Endothelial cell of umbilical vein (primary cell): ENCODE measurements around the gene PITPNB. TPM values are rescaled to one million over a fixed set of nuclear protein-coding genes. Genes with fewer than 3 reads are reported as not detected.

Source experiments
- BruUV-seq: library from RNA; stranded (reverse); fragments of 400-500 nt; replicated peaks from 2 replicates; lab custom pipeline; 2021; lab: Mats Ljungman, UMichigan
- CTCF ChIA-PET: fragments of 300-600, 350-600 bp; sonication (Branson Sonifier 250); formaldehyde crosslinking; loops from one replicate; lab custom pipeline; 2021; ENCODE audit warnings: antibody characterized with exemption, inconsistent platforms; lab: Charles Lee
- POLR2A ChIA-PET: fragments of 300-600, 350-600 bp; sonication (Branson Sonifier 250); formaldehyde crosslinking; loops from one replicate; lab custom pipeline; 2021; ENCODE audit warnings: antibody characterized with exemption, inconsistent platforms; lab: Charles Lee
- DNase-seq: peaks from one replicate; pipeline ENCODE4 v3.0.0-alpha.2; 2011; ENCODE audit warnings: low read depth, low spot score
- FAIRE-seq: peaks from 2 replicates; lab custom pipeline; 2011; peaks lifted over from hg19 to GRCh38; lab: Jason Lieb, UNC
- H2AFZ ChIP-seq: 2 replicates; pipeline ENCODE4 v1.6.0; 2012; ENCODE audit warnings: low read depth, low read length, control low read depth, inconsistent platforms
- H3K27ac ChIP-seq: 2 replicates; pipeline ENCODE4 v1.5.1; 2011; ENCODE audit warnings: low read depth, mild to moderate bottlenecking, control low read depth, low read length, moderate library complexity; ENCODE audit not compliant: insufficient read depth
- H3K27me3 ChIP-seq, 2 experiments: 2 replicates each; pipeline versions ENCODE4 v1.6.0 to v1.6.1; 2011; ENCODE audit warnings: low read length in 2 of 2, mixed read lengths in 1 of 2; ENCODE audit not compliant: control insufficient read depth in 2 of 2, insufficient read depth in 2 of 2
- H3K36me3 ChIP-seq, 2 experiments: 2 replicates in 1 of 2; 3 replicates in 1 of 2; pipeline ENCODE4 v1.5.1; 2011; ENCODE audit warnings: low read length in 2 of 2, mild to moderate bottlenecking in 1 of 2, moderate library complexity in 1 of 2; ENCODE audit not compliant: control insufficient read depth in 2 of 2, insufficient read depth in 2 of 2; ENCODE audit errors: extremely low read depth in 1 of 2
- H3K4me1 ChIP-seq: 3 replicates; pipeline ENCODE4 v1.5.1; 2011; ENCODE audit warnings: mild to moderate bottlenecking, low read length; ENCODE audit not compliant: control insufficient read depth, insufficient read depth; ENCODE audit errors: extremely low read depth
- H3K4me2 ChIP-seq: 2 replicates; pipeline ENCODE4 v1.6.1; 2011; ENCODE audit warnings: low read length, control low read depth, mixed read lengths; ENCODE audit not compliant: insufficient read depth
- H3K4me3 ChIP-seq, 3 experiments: fragments of 200-600 bp in 1 of 3; sonication (generic), shearing (Covaris generic) in 1 of 3; replicated peaks in 1 of 3; 2 replicates each; pipeline ENCODE4 v1.5.1; 2011 to 2016; ENCODE audit warnings: control low read depth in 3 of 3, low read length in 3 of 3, mild to moderate bottlenecking in 2 of 3, inconsistent platforms in 1 of 3, low read depth in 1 of 3, moderate library complexity in 1 of 3; ENCODE audit not compliant: insufficient read depth in 1 of 3
- H3K79me2 ChIP-seq: 2 replicates; pipeline ENCODE4 v1.6.0; 2012; ENCODE audit warnings: low read length, inconsistent platforms; ENCODE audit not compliant: control insufficient read depth, insufficient read depth
- H3K9ac ChIP-seq: replicated peaks from 2 replicates; pipeline ENCODE3; 2011; ENCODE audit warnings: low read length, control low read depth; ENCODE audit not compliant: insufficient read depth; ENCODE audit errors: extremely low read depth
- H3K9me1 ChIP-seq: replicated peaks from 3 replicates; pipeline ENCODE4 v1.6.0; 2011; ENCODE audit warnings: mild to moderate bottlenecking, low read length; ENCODE audit not compliant: control insufficient read depth, insufficient read depth; ENCODE audit errors: extremely low read depth
- H3K9me3 ChIP-seq: replicated peaks from 2 replicates; pipeline ENCODE4 v1.5.1; 2012; ENCODE audit warnings: low read length, inconsistent platforms; ENCODE audit not compliant: control insufficient read depth, insufficient read depth
- H4K20me1 ChIP-seq: replicated peaks from 2 replicates; pipeline ENCODE3; 2011; ENCODE audit warnings: mild to moderate bottlenecking, low read length; ENCODE audit not compliant: control insufficient read depth, insufficient read depth; ENCODE audit errors: extremely low read depth
- EZH2 ChIP-seq: IDR thresholded peaks from 2 replicates; pipeline ENCODE4 v1.6.1; 2012; ENCODE audit warnings: borderline replicate concordance, low read depth, mild to moderate bottlenecking, moderate library complexity, low read length, inconsistent platforms; ENCODE audit not compliant: severe bottlenecking
- FOS ChIP-seq: IDR thresholded peaks from 2 replicates; pipeline ENCODE4 v1.6.1; 2011; ENCODE audit warnings: mild to moderate bottlenecking, low read length, moderate library complexity, borderline replicate concordance; ENCODE audit not compliant: insufficient read depth
- GATA2 ChIP-seq: IDR thresholded peaks from 2 replicates; pipeline ENCODE4 v1.7.0; 2011; ENCODE audit warnings: low read depth, mild to moderate bottlenecking, moderate library complexity, mixed read lengths, low read length; ENCODE audit not compliant: insufficient read length, insufficient read depth
- JUN ChIP-seq: IDR thresholded peaks from 2 replicates; pipeline ENCODE4 v1.6.1; 2011; ENCODE audit warnings: borderline replicate concordance, low read depth; ENCODE audit not compliant: insufficient read length, insufficient read depth
- MAX ChIP-seq: IDR thresholded peaks from 2 replicates; pipeline ENCODE4 v1.6.1; 2011; ENCODE audit not compliant: insufficient read depth, insufficient read length
- MYC ChIP-seq: IDR thresholded peaks from one replicate; pipeline ENCODE4 v1.6.1; 2011; ENCODE audit warnings: mild to moderate bottlenecking, low read depth, low read length
- POLR2A ChIP-seq: IDR thresholded peaks from 2 replicates; pipeline ENCODE4 v1.6.1; 2012; ENCODE audit warnings: low read depth, mild to moderate bottlenecking, control low read depth, low read length
- POLR2AphosphoS5 ChIP-seq: IDR thresholded peaks from 2 replicates; pipeline ENCODE4 v1.6.1; 2012; ENCODE audit warnings: low read depth, mild to moderate bottlenecking, control low read depth, low read length, moderate library complexity; ENCODE audit not compliant: insufficient read depth
- dilution Hi-C: fragments of 300-500 bp; cut with MboI; formaldehyde crosslinking; loops from one replicate; pipeline ENCODE4 v1.15.0; 2019; ENCODE audit warnings: low sequenced_read_pairs; ENCODE audit not compliant: extremely low pct_ligation_motif_present
- intact Hi-C: fragments of 100-400 bp; cut with micrococcal nuclease; formaldehyde crosslinking; loops from one replicate; pipeline ENCODE4 v1.10.0; 2022
- polyA plus RNA-seq, 4 experiments: library from polyadenylated mRNA; depleted of rRNA in 3 of 4; stranded (reverse) in 3 of 4; unstranded in 1 of 4; fragments of >200 nt; gene quantifications; 2 replicates each; pipeline versions ENCODE4 v1.2.1 to v1.2.3, GENCODE V29; 2011 to 2012; ENCODE audit warnings: missing spikeins in 1 of 4
- total RNA-seq: library from RNA; stranded (reverse); gene quantifications from 2 replicates; pipeline ENCODE4 v1.2.3, GENCODE V29; 2021
- TF ChIP-seq, protein P1 (sequence below), 2 donors: IDR thresholded peaks; 1 replicate in 1 of 2; 2 replicates in 1 of 2; pipeline ENCODE4 v1.5.1; 2011; ENCODE audit warnings: low read length in 2 of 2, mild to moderate bottlenecking in 2 of 2, moderate library complexity in 2 of 2, control low read depth in 1 of 2, inconsistent platforms in 1 of 2, low read depth in 1 of 2; ENCODE audit not compliant: insufficient read depth in 1 of 2; ENCODE audit errors: extremely low read depth in 1 of 2

PITPNB gene
- total and polyA plus RNA-seq, 2 donors (not counting 3 experiments of a cell fraction or from before 2014, with no cell fraction given): 29.7 to 108 TPM

DNA sequence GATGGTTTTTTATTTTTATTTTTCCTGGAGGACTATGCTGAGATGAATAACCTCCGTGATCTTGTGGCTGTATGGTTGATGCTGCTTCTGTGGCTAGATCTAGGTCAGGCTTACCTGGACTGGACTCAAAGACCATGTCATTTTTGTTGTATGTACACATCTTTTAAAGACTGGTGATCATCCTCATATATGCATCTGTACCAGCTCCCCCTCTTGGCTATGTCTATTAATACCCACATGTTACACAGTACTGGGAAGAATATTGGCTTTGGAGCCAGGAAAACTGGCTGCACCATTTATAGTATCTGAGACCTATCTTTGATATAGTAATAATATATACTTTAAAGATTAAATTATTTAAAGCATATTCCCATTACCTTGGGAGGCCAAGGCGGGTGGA is 18.4 kb upstream of the PITPNB start:
- H3K79me2 ChIP-seq: no peaks in the 10 kb centered on the region
- intact Hi-C loops: no loop called here
- POLR2A ChIA-PET: no interaction called here

More for the DNA sequence above, 18.4 kb upstream of the PITPNB start:
- no peaks in the 10 kb centered on the region for H3K9me1 ChIP-seq
- CTCF ChIA-PET: interaction anchor here (0.6 to 1.6 kb wide), 7 partner anchors 12 to 72 kb away, joined by 3 to 5 read pairs (median 4); partner anchors contain the start of gene PITPNB
- no peak overlapping the region for H3K4me2 ChIP-seq
- no peaks in the 10 kb centered on the region for H3K27me3 ChIP-seq
- no peak overlapping the region for H2AFZ ChIP-seq
- TF ChIP-seq MAX (no peak), POLR2AphosphoS5 (no peak), POLR2A (no peak), FOS (no peak), MYC (no peak), JUN (no peak), EZH2 (no peak), GATA2 (no peak)
- TF ChIP-seq, protein P1, sequence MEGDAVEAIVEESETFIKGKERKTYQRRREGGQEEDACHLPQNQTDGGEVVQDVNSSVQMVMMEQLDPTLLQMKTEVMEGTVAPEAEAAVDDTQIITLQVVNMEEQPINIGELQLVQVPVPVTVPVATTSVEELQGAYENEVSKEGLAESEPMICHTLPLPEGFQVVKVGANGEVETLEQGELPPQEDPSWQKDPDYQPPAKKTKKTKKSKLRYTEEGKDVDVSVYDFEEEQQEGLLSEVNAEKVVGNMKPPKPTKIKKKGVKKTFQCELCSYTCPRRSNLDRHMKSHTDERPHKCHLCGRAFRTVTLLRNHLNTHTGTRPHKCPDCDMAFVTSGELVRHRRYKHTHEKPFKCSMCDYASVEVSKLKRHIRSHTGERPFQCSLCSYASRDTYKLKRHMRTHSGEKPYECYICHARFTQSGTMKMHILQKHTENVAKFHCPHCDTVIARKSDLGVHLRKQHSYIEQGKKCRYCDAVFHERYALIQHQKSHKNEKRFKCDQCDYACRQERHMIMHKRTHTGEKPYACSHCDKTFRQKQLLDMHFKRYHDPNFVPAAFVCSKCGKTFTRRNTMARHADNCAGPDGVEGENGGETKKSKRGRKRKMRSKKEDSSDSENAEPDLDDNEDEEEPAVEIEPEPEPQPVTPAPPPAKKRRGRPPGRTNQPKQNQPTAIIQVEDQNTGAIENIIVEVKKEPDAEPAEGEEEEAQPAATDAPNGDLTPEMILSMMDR (IDR thresholded peaks at IDR 0.05; ENCODE audit: extremely low read depth in 1 of 2, insufficient read depth in 1 of 2, low read depth in 1 of 2, low read length in 2 of 2): peak in 1 of 2 donors; percentile 2
- no peaks in the 10 kb centered on the region for H4K20me1 ChIP-seq
- BruUV-seq: no TSS peak
- dilution Hi-C loops: no loop called here
- no peaks in the 10 kb centered on the region for H3K9me3 ChIP-seq
- H3K4me3 ChIP-seq: no peak overlapping the region
- H3K27ac ChIP-seq: no peak overlapping the region
- H3K9ac ChIP-seq: no peak overlapping the region
- H3K36me3 ChIP-seq: no peaks in the 10 kb centered on the region
- no peak for DNase-seq
- FAIRE-seq: no peak
- no peaks in the 10 kb centered on the region for H3K4me1 ChIP-seq
